Immature natural killer cell (primary cell): ENCODE data around the gene DKC1. TPM values are rescaled to one million over a fixed set of nuclear protein-coding genes. Genes with fewer than 3 reads are reported as not detected.
A peak's percentile ranks its signal among the peaks of the same experiment; 100 is the strongest.

Experiments
- DNase-seq, 3 donors: peaks; one replicate each; pipeline ENCODE4 v3.0.0; 2022; ENCODE audit warnings: mixed read lengths in 1 of 3
- H3K27ac Mint-ChIP-seq, 6 donors: one replicate each; pipeline ENCODE4 v1.8.0; 2020; ENCODE audit warnings: mixed read lengths in 6 of 6, mild to moderate bottlenecking in 5 of 6, inconsistent platforms in 4 of 6, moderate library complexity in 3 of 6
- H3K27me3 Mint-ChIP-seq, 3 donors: one replicate each; pipeline ENCODE4 v1.8.0; 2020 to 2021; ENCODE audit warnings: low read depth in 3 of 3, mild to moderate bottlenecking in 3 of 3, mixed read lengths in 3 of 3, moderate library complexity in 3 of 3, inconsistent platforms in 1 of 3
- H3K36me3 Mint-ChIP-seq, 3 donors: one replicate each; pipeline ENCODE4 v1.8.0; 2020; ENCODE audit warnings: mixed read lengths in 3 of 3, inconsistent platforms in 2 of 3, mild to moderate bottlenecking in 2 of 3
- H3K4me1 Mint-ChIP-seq, 2 donors: one replicate each; pipeline ENCODE4 v1.8.0; 2020; ENCODE audit warnings: inconsistent platforms in 2 of 2, mild to moderate bottlenecking in 2 of 2, mixed read lengths in 2 of 2, moderate library complexity in 1 of 2
- H3K4me3 Mint-ChIP-seq, 5 donors: one replicate each; pipeline ENCODE4 v1.8.0; 2020; ENCODE audit warnings: mild to moderate bottlenecking in 5 of 5, mixed read lengths in 5 of 5, inconsistent platforms in 3 of 5, moderate library complexity in 3 of 5
- H3K9me3 Mint-ChIP-seq, 6 donors: one replicate each; pipeline ENCODE4 v1.8.0; 2020; ENCODE audit warnings: mild to moderate bottlenecking in 6 of 6, mixed read lengths in 6 of 6, inconsistent platforms in 4 of 6, moderate library complexity in 3 of 6
- polyA plus RNA-seq, 3 donors: library from polyadenylated mRNA; unstranded; fragments of 300-500 nt; fragmentation: Illumina TruSeq; gene quantifications; one replicate each; pipeline ENCODE4 v1.2.3, GENCODE V29; 2021

The DKC1 gene
- polyA plus RNA-seq, 3 donors from 2014 or later, result 21.1 to 35.5 (median 32.3) TPM

- Mint-ChIP-seq H3K27ac (peak overlapping the region in 3 of 6 donors; percentile 14 to 28 (median 16)), H3K36me3 (peaks cover 0 to 3% (median 0%) of the 10 kb centered on the region in 3 donors), H3K4me3 (peak overlapping the region in 3 of 5 donors; percentile 8 to 51 (median 22)), H3K4me1 (peaks cover 0 to 3% of the 10 kb centered on the region in 2 donors), H3K9me3 (no peaks in the 10 kb centered on the region), H3K27me3 (peaks cover 0 to 2% (median 2%) of the 10 kb centered on the region in 3 donors)
- no peak for DNase-seq
Observed at GRCh38 chrX:154784149-154784995, 21.7 kb downstream of the DKC1 start.

GRCh38 chrX:154785716-154786115 lies 23.1 kb downstream of the DKC1 start:
- Mint-ChIP-seq H3K4me3 (no peak overlapping the region), H3K27me3 (peaks cover 0 to 3% (median 2%) of the 10 kb centered on the region in 3 donors), H3K4me1 (peaks cover 0 to 3% of the 10 kb centered on the region in 2 donors), H3K9me3 (no peaks in the 10 kb centered on the region), H3K27ac (no peak overlapping the region), H3K36me3 (peaks cover 0 to 4% (median 3%) of the 10 kb centered on the region in 3 donors)
- DNase-seq, result no peak

- no peaks in the 10 kb centered on the region for H3K4me1 Mint-ChIP-seq
- H3K4me3 Mint-ChIP-seq, result no peak overlapping the region
- no peaks in the 10 kb centered on the region for H3K9me3 Mint-ChIP-seq
- no peak overlapping the region for H3K27ac Mint-ChIP-seq
- peaks cover 0 to 5% (median 0%) of the 10 kb centered on the region in 3 donors for H3K36me3 Mint-ChIP-seq
- no peak for DNase-seq
- peaks cover 0 to 12% (median 2%) of the 10 kb centered on the region in 3 donors for H3K27me3 Mint-ChIP-seq
Observed at GRCh38 chrX:154791467-154791866, 28.8 kb downstream of the DKC1 start.

GRCh38 chrX:154791939-154792338 lies 29.3 kb downstream of the DKC1 start:
- no peak overlapping the region for H3K27ac Mint-ChIP-seq
- no peaks in the 10 kb centered on the region for H3K4me1 Mint-ChIP-seq
- H3K9me3 Mint-ChIP-seq, result no peaks in the 10 kb centered on the region
- DNase-seq, result no peak
- peaks cover 0 to 5% (median 0%) of the 10 kb centered on the region in 3 donors for H3K36me3 Mint-ChIP-seq
- peaks cover 0 to 11% (median 2%) of the 10 kb centered on the region in 3 donors for H3K27me3 Mint-ChIP-seq
- no peak overlapping the region for H3K4me3 Mint-ChIP-seq

GRCh38 chrX:154793084-154793795 lies 30.6 kb downstream of the DKC1 start:
- Mint-ChIP-seq H3K4me3 (no peak overlapping the region), H3K27me3 (peaks cover 0 to 10% (median 2%) of the 10 kb centered on the region in 3 donors), H3K4me1 (no peaks in the 10 kb centered on the region), H3K27ac (no peak overlapping the region), H3K36me3 (peaks cover 0 to 5% (median 0%) of the 10 kb centered on the region in 3 donors), H3K9me3 (no peaks in the 10 kb centered on the region)
- DNase-seq, result no peak

GRCh38 chrX:154795016-154795415 lies 32.4 kb downstream of the DKC1 start:
- Mint-ChIP-seq H3K27me3 (peaks cover 0 to 10% (median 3%) of the 10 kb centered on the region in 3 donors), H3K36me3 (peaks cover 0 to 5% (median 0%) of the 10 kb centered on the region in 3 donors), H3K4me1 (peaks cover 0 to 2% of the 10 kb centered on the region in 2 donors), H3K4me3 (no peak overlapping the region), H3K27ac (no peak overlapping the region), H3K9me3 (no peaks in the 10 kb centered on the region)
- no peak for DNase-seq

GRCh38 chrX:154797006-154797405 lies 34.3 kb downstream of the DKC1 start:
- Mint-ChIP-seq H3K4me1 (peaks cover 0 to 2% of the 10 kb centered on the region in 2 donors), H3K9me3 (no peaks in the 10 kb centered on the region), H3K27ac (no peak overlapping the region), H3K4me3 (no peak overlapping the region), H3K36me3 (no peaks in the 10 kb centered on the region), H3K27me3 (peaks cover 0 to 9% (median 3%) of the 10 kb centered on the region in 3 donors)
- no peak for DNase-seq

GRCh38 chrX:154799556-154800348 lies 37.1 kb downstream of the DKC1 start:
- H3K9me3 Mint-ChIP-seq, result no peaks in the 10 kb centered on the region
- DNase-seq, result no peak
- H3K27me3 Mint-ChIP-seq, result peaks cover 0 to 4% (median 3%) of the 10 kb centered on the region in 3 donors
- no peak overlapping the region for H3K4me3 Mint-ChIP-seq
- no peak overlapping the region for H3K27ac Mint-ChIP-seq
- no peaks in the 10 kb centered on the region for H3K36me3 Mint-ChIP-seq
- peaks cover 9 to 10% of the 10 kb centered on the region in 2 donors for H3K4me1 Mint-ChIP-seq

- no peak for DNase-seq
- Mint-ChIP-seq H3K36me3 (no peaks in the 10 kb centered on the region), H3K9me3 (no peaks in the 10 kb centered on the region), H3K27ac (no peak overlapping the region), H3K4me3 (no peak overlapping the region), H3K27me3 (peaks cover 0 to 3% (median 0%) of the 10 kb centered on the region in 3 donors), H3K4me1 (peaks cover 14% of the 10 kb centered on the region in 2 donors)
Observed at GRCh38 chrX:154800478-154801210, 38.0 kb downstream of the DKC1 start.

- Mint-ChIP-seq H3K36me3 (no peaks in the 10 kb centered on the region), H3K9me3 (no peaks in the 10 kb centered on the region), H3K4me1 (peaks cover 19% of the 10 kb centered on the region in 2 donors), H3K27ac (no peak overlapping the region), H3K27me3 (peaks cover 0 to 5% (median 3%) of the 10 kb centered on the region in 3 donors), H3K4me3 (no peak overlapping the region)
- DNase-seq, result no peak
Observed at GRCh38 chrX:154802947-154803346, 40.3 kb downstream of the DKC1 start.

- DNase-seq, result no peak
- H3K4me3 Mint-ChIP-seq, result peak overlapping the region; percentile 77 to 90 (median 82)
- peak overlapping the region in 3 of 6 donors; percentile 20 to 48 (median 32) for H3K27ac Mint-ChIP-seq
- H3K9me3 Mint-ChIP-seq, result no peaks in the 10 kb centered on the region
- H3K36me3 Mint-ChIP-seq, result no peaks in the 10 kb centered on the region
- H3K27me3 Mint-ChIP-seq, result peaks cover 0 to 5% (median 3%) of the 10 kb centered on the region in 3 donors
- H3K4me1 Mint-ChIP-seq, result peaks cover 23 to 29% of the 10 kb centered on the region in 2 donors
Observed at GRCh38 chrX:154804261-154804956, 41.7 kb downstream of the DKC1 start.

GRCh38 chrX:154804957-154805695 lies 42.5 kb downstream of the DKC1 start, which contains the start of gene MPP1:
Gene MPP1 (minus strand): TSS chrX:154805485. CDS start chrX:154805373, 112 bp downstream.
- Mint-ChIP-seq H3K36me3 (no peaks in the 10 kb centered on the region), H3K4me1 (peaks cover 29 to 36% of the 10 kb centered on the region in 2 donors), H3K27ac (peak within 1 kb of the TSS; percentile 48 to 67 (median 58)), H3K4me3 (peak within 1 kb of the TSS; percentile 77 to 90 (median 85)), H3K27me3 (peaks cover 0 to 6% (median 0%) of the 10 kb centered on the region in 3 donors), H3K9me3 (no peaks in the 10 kb centered on the region)
- peak; percentile 76 to 82 (median 81) for DNase-seq
